B cell (primary cell): ENCODE results near the gene NEMP2. TPM values are rescaled to one million over a fixed set of nuclear protein-coding genes. Genes with fewer than 3 reads are reported as not detected.

Experiments used
- ATAC-seq: fragments of 200-7000 bp; cut with Tn5 transposase; one replicate; pipeline ENCODE4 v1.10.0; 2021; ENCODE audit warnings: low read depth, mild to moderate bottlenecking, moderate number of reproducible peaks, moderate library complexity
- CTCF ChIA-PET: fragments of 350-600 bp; sonication (Branson Sonifier 250); formaldehyde crosslinking; loops from one replicate; lab custom pipeline; 2021; ENCODE audit warnings: antibody characterized with exemption, inconsistent platforms; lab: Charles Lee
- POLR2A ChIA-PET: fragments of 350-600 bp; sonication (Branson Sonifier 250); formaldehyde crosslinking; loops from one replicate; lab custom pipeline; 2021; ENCODE audit warnings: antibody characterized with exemption; lab: Charles Lee
- DNase-seq: peaks from one replicate; pipeline ENCODE4 v3.0.0; 2013
- H2AFZ ChIP-seq: 2 replicates; pipeline ENCODE4 v1.6.1; 2012; ENCODE audit warnings: mild to moderate bottlenecking, low read depth, low read length; ENCODE audit not compliant: insufficient read depth, poor library complexity, severe bottlenecking
- H3K27ac ChIP-seq, 2 donors: 1 replicate in 1 of 2; 2 replicates in 1 of 2; pipeline ENCODE4 v1.5.1; 2012 to 2013; ENCODE audit warnings: low read length in 2 of 2, mild to moderate bottlenecking in 2 of 2, moderate library complexity in 1 of 2
- H3K27me3 ChIP-seq, 4 experiments: fragments of 200-600 bp in 1 of 4; sonication (generic) in 1 of 4; replicated peaks in 1 of 4; 1 replicate in 2 of 4; 2 replicates in 2 of 4; pipeline versions ENCODE4 v1.6.1 to v1.7.0; 2013 to 2016; ENCODE audit warnings: low read length in 3 of 4, mild to moderate bottlenecking in 2 of 4, mixed read lengths in 1 of 4, moderate library complexity in 1 of 4; ENCODE audit not compliant: insufficient read depth in 4 of 4, control insufficient read depth in 3 of 4; ENCODE audit errors: control extremely low read depth in 1 of 4
- H3K36me3 ChIP-seq, 2 experiments: replicated peaks in 1 of 2; 1 replicate in 1 of 2; 2 replicates in 1 of 2; pipeline versions ENCODE4 v1.6.1 to v1.7.1; 2013; ENCODE audit warnings: low read length in 1 of 2; ENCODE audit not compliant: insufficient read depth in 2 of 2, control insufficient read depth in 1 of 2; ENCODE audit errors: control extremely low read depth in 1 of 2, extremely low read depth in 1 of 2
- H3K4me1 ChIP-seq, 2 donors: fragments of 200-600 bp in 1 of 2; sonication (generic) in 1 of 2; 1 replicate in 1 of 2; 2 replicates in 1 of 2; pipeline versions ENCODE4 v1.5.1 to v1.6.1; 2013 to 2017; ENCODE audit warnings: low read length in 2 of 2; ENCODE audit not compliant: control insufficient read depth in 2 of 2, insufficient read depth in 2 of 2
- H3K4me2 ChIP-seq: replicated peaks from 2 replicates; pipeline ENCODE3; 2012; ENCODE audit warnings: mild to moderate bottlenecking, low read depth, low read length; ENCODE audit not compliant: poor library complexity, severe bottlenecking
- H3K4me3 ChIP-seq, 5 experiments: fragments of 200-600 bp in 1 of 5; sonication (generic) in 1 of 5; 1 replicate in 3 of 5; 2 replicates in 2 of 5; pipeline versions ENCODE4 v1.5.1 to v1.7.0; 2011 to 2016; ENCODE audit warnings: low read length in 4 of 5, mild to moderate bottlenecking in 4 of 5, low read depth in 2 of 5, control low read depth in 1 of 5, moderate library complexity in 1 of 5; ENCODE audit not compliant: insufficient read depth in 1 of 5; ENCODE audit errors: control extremely low read depth in 1 of 5, extremely low read depth in 1 of 5
- H3K79me2 ChIP-seq: fragments of 200-600 bp; sonication (generic); one replicate; pipeline ENCODE4 v1.6.0; 2016; ENCODE audit warnings: low read length; ENCODE audit not compliant: control insufficient read depth, insufficient read depth
- H3K9ac ChIP-seq: fragments of 200-600 bp; sonication (generic); 2 replicates; pipeline ENCODE4 v1.6.1; 2017; ENCODE audit warnings: mild to moderate bottlenecking, low read length, moderate library complexity
- H3K9me3 ChIP-seq, 3 donors: one replicate each; pipeline versions ENCODE4 v1.6.1 to v1.7.1; 2013; ENCODE audit warnings: low read length in 2 of 3; ENCODE audit not compliant: control insufficient read depth in 2 of 3, insufficient read depth in 1 of 3; ENCODE audit errors: control extremely low read depth in 1 of 3
- H4K20me1 ChIP-seq: 2 replicates; pipeline ENCODE4 v1.6.0; 2012; ENCODE audit warnings: mild to moderate bottlenecking, low read length; ENCODE audit not compliant: insufficient read depth, control insufficient read depth, poor library complexity, severe bottlenecking
- H3K27ac Mint-ChIP-seq: one replicate; pipeline ENCODE4 v1.8.0; 2021; ENCODE audit warnings: mixed read lengths
- H3K27me3 Mint-ChIP-seq: one replicate; pipeline ENCODE4 v1.8.0; 2021; ENCODE audit warnings: mixed read lengths
- H3K4me1 Mint-ChIP-seq: one replicate; pipeline ENCODE4 v1.8.0; 2021; ENCODE audit warnings: mixed read lengths
- H3K4me3 Mint-ChIP-seq: one replicate; pipeline ENCODE4 v1.8.0; 2021; ENCODE audit warnings: mixed read lengths
- H3K9me3 Mint-ChIP-seq: one replicate; pipeline ENCODE4 v1.8.0; 2022; ENCODE audit warnings: mixed read lengths; ENCODE audit not compliant: insufficient read depth
- CTCF ChIP-seq: fragments of 200-600 bp; IDR thresholded peaks from one replicate; pipeline ENCODE4 v1.8.0; 2022; ENCODE audit warnings: antibody characterized with exemption, mild to moderate bottlenecking
- EZH2 ChIP-seq: IDR thresholded peaks from 2 replicates; pipeline ENCODE4 v1.6.1; 2012; ENCODE audit warnings: borderline replicate concordance, low read depth, mild to moderate bottlenecking, moderate library complexity, low read length; ENCODE audit not compliant: insufficient read depth, poor library complexity, severe bottlenecking
- WGBS: methylation state at CpG from one replicate; pipeline ENCODE4 v1.1.5; 2013; ENCODE audit warnings: missing lambda C conversion rate; ENCODE audit not compliant: insufficient coverage; 5-methylcytosine and 5-hydroxymethylcytosine counted together
- intact Hi-C: fragments of 100-400 bp; cut with micrococcal nuclease; formaldehyde crosslinking; loops from one replicate; pipeline ENCODE4 v1.10.0; 2022
- polyA plus RNA-seq: library from polyadenylated mRNA; depleted of rRNA; stranded (reverse); fragments of >200 nt; gene quantifications from 2 replicates; pipeline ENCODE4 v1.2.3, GENCODE V29; 2012
- total RNA-seq, 2 donors: library from RNA; stranded (reverse); fragments of 120-200 nt in 1 of 2; gene quantifications; 1 replicate in 1 of 2; 2 replicates in 1 of 2; pipeline versions ENCODE4 v1.2.3 to v1.2.4, GENCODE V29; 2013 to 2022

Gene NEMP2
- total and polyA plus RNA-seq, 2 donors (not counting 1 experiment from before 2014, with no cell fraction given) = 1.3 to 17.3 TPM

GRCh38 chr2:190462611-190463010, 71.9 kb downstream of the NEMP2 start:
- peaks cover 0 to 14% of the 10 kb centered on the region in 2 experiments for H3K36me3 ChIP-seq
- CTCF ChIA-PET = no interaction called here
- no peak for ATAC-seq
- no peaks in the 10 kb centered on the region for H3K27me3 ChIP-seq
- Mint-ChIP-seq H3K27ac (no peak overlapping the region), H3K9me3 (no peaks in the 10 kb centered on the region), H3K27me3 (no peaks in the 10 kb centered on the region), H3K4me1 (peaks cover 55% of the 10 kb centered on the region), H3K4me3 (no peak overlapping the region)
- H3K79me2 ChIP-seq = peaks cover 51% of the 10 kb centered on the region
- POLR2A ChIA-PET = no interaction called here
- no peak for DNase-seq
- H2AFZ ChIP-seq = no peak overlapping the region
- TF ChIP-seq CTCF = no peak
- TF ChIP-seq EZH2 = no peak
- WGBS = 88% methylated on average over 1 of the region's 1 CpG
- intact Hi-C loops = no loop called here
- no peak overlapping the region for H3K4me2 ChIP-seq
- H3K4me1 ChIP-seq = peaks cover 7 to 16% of the 10 kb centered on the region in 2 donors
- peaks cover 21% of the 10 kb centered on the region for H4K20me1 ChIP-seq
- no peak overlapping the region for H3K27ac ChIP-seq
- no peak overlapping the region for H3K9ac ChIP-seq
- H3K9me3 ChIP-seq = no peaks in the 10 kb centered on the region
- H3K4me3 ChIP-seq = no peak overlapping the region

- peaks cover 7 to 14% of the 10 kb centered on the region in 2 donors for H3K4me1 ChIP-seq
- ChIA-PET CTCF (no interaction called here), POLR2A (no interaction called here)
- ATAC-seq (no peak), DNase-seq (no peak)
- H3K9ac ChIP-seq = no peak overlapping the region
- no peaks in the 10 kb centered on the region for H3K9me3 ChIP-seq
- TF ChIP-seq CTCF (no peak), EZH2 (no peak)
- H3K27ac Mint-ChIP-seq = no peak overlapping the region
- H3K4me3 Mint-ChIP-seq = no peak overlapping the region
- H3K4me3 ChIP-seq = no peak overlapping the region
- H3K27me3 Mint-ChIP-seq = no peaks in the 10 kb centered on the region
- no peaks in the 10 kb centered on the region for H3K9me3 Mint-ChIP-seq
- peaks cover 21% of the 10 kb centered on the region for H4K20me1 ChIP-seq
- H2AFZ ChIP-seq = no peak overlapping the region
- H3K4me1 Mint-ChIP-seq = peaks cover 52% of the 10 kb centered on the region
- no peaks in the 10 kb centered on the region for H3K27me3 ChIP-seq
- H3K4me2 ChIP-seq = no peak overlapping the region
- H3K36me3 ChIP-seq = peaks cover 0 to 15% of the 10 kb centered on the region in 2 experiments
- WGBS = 100% methylated on average over 1 of the region's 2 CpGs
- no peak overlapping the region for H3K27ac ChIP-seq
- intact Hi-C loops = no loop called here
- H3K79me2 ChIP-seq = peaks cover 55% of the 10 kb centered on the region
These were observed 72.3 kb downstream of the NEMP2 start for GRCh38 chr2:190462181-190462580.
